Testis (tissue), 2 donors: ENCODE data around the gene NR5A1.

Source experiments
- CTCF ChIP-seq, 3 experiments: fragments of 450-650 bp in 2 of 3; fragments of 200-600 bp in 1 of 3; sonication (generic) in 1 of 3; IDR thresholded peaks; one replicate each; pipeline ENCODE4 v1.5.1; 2016 to 2019; ENCODE audit warnings: antibody characterized with exemption in 3 of 3, mild to moderate bottlenecking in 2 of 3, moderate library complexity in 1 of 3
- POLR2A ChIP-seq: fragments of 450-650 bp; IDR thresholded peaks from one replicate; pipeline ENCODE4 v1.6.1; 2017; ENCODE audit warnings: antibody characterized with exemption, mild to moderate bottlenecking, moderate library complexity

DNA sequence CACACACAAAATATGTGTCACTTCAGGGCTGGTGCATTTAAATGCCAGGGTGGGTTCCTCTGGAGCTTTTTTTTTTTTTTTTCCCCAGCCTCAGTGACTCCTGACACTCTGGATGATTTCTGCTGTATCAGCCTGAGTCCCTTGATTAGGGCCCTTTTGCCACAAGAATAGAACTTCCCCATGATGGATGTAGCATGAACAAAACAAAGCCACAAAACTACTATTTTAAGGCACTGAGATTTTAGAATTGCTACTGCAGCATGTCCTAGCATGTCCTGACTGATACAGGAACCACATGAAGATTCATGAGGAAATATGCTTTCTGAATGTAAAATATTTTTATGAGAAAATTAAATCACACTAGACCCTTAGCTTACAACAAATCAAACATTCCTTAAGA is 70.9 kb downstream of the NR5A1 start:
- no peak for TF ChIP-seq POLR2A
- no peak for TF ChIP-seq CTCF (IDR thresholded peaks at IDR 0.05)
